ENCODE measurements around the gene ZNF473.

GRCh38 chr19:50039968-50040367, 14.2 kb downstream of the ZNF473 start:
- no peak for TF ChIP-seq TARDBP (IDR thresholded peaks at IDR 0.05)
- TF ChIP-seq ZNF384 (IDR thresholded peaks at IDR 0.05) = no peak
- no peak for TF ChIP-seq ELF4 (IDR thresholded peaks at IDR 0.05)
- no peak for TF ChIP-seq PKNOX1 (IDR thresholded peaks at IDR 0.05)
- TF ChIP-seq L3MBTL2 (conservative IDR thresholded peaks at IDR 0.05) = no peak
- no peak for TF ChIP-seq FOXA1 (IDR thresholded peaks at IDR 0.05)
- TF ChIP-seq FOXM1 (IDR thresholded peaks at IDR 0.05; ENCODE audit: borderline replicate concordance) = no peak
- TF ChIP-seq BHLHE40 (IDR thresholded peaks at IDR 0.05; ENCODE audit: borderline replicate concordance) = no peak
- no peak for TF ChIP-seq CTBP1 (IDR thresholded peaks at IDR 0.05; ENCODE audit: borderline replicate concordance)
- TF ChIP-seq SUZ12 (IDR thresholded peaks at IDR 0.05) = no peak
